Stomach (tissue), 9 donors: ENCODE measurements around the gene GADD45GIP1. TPM values are rescaled to one million over a fixed set of nuclear protein-coding genes. Genes with fewer than 3 reads are reported as not detected.
A peak's percentile ranks its signal among the peaks of the same experiment; 100 is the strongest.

Source experiments
- DNase-seq, 2 donors: peaks; one replicate each; pipeline versions ENCODE4 v3.0.0 to v3.0.0-alpha.2; 2013 to 2019
- H3K27ac ChIP-seq, 5 donors: fragments of 200-600 bp in 4 of 5; sonication (generic) in 4 of 5; one replicate each; pipeline ENCODE4 v1.5.1; 2013 to 2019; ENCODE audit warnings: mild to moderate bottlenecking in 1 of 5, moderate library complexity in 1 of 5
- H3K27me3 ChIP-seq, 3 donors: fragments of 200-600 bp; sonication (generic); one replicate each; pipeline ENCODE4 v1.5.1; 2017 to 2019; ENCODE audit warnings: mixed run types in 1 of 3
- H3K36me3 ChIP-seq, 4 donors: fragments of 200-600 bp; sonication (generic); 1 replicate in 3 of 4; 2 replicates in 1 of 4; pipeline ENCODE4 v1.5.1; 2016 to 2019
- H3K4me1 ChIP-seq, 4 donors: fragments of 200-600 bp; sonication (generic); one replicate each; pipeline ENCODE4 v1.5.1; 2016 to 2019
- H3K4me3 ChIP-seq, 4 donors: fragments of 200-600 bp; sonication (generic) in 3 of 4; one replicate each; pipeline ENCODE4 v1.5.1; 2016 to 2019; ENCODE audit warnings: mild to moderate bottlenecking in 1 of 4
- H3K9me3 ChIP-seq, 4 donors: fragments of 200-600 bp; sonication (generic); one replicate each; pipeline ENCODE4 v1.5.1; 2016 to 2019
- CTCF ChIP-seq, 7 experiments: fragments of 450-650 bp in 4 of 7; fragments of 200-600 bp in 3 of 7; sonication (generic) in 3 of 7; IDR thresholded peaks; one replicate each; pipeline ENCODE4 v1.5.1; 2016 to 2019; ENCODE audit warnings: antibody characterized with exemption in 7 of 7, control low read depth in 2 of 7, mild to moderate bottlenecking in 1 of 7
- EP300 ChIP-seq: sonication (generic); formaldehyde crosslinking; IDR thresholded peaks from one replicate; pipeline ENCODE4 v1.6.1; 2017; ENCODE audit warnings: antibody characterized with exemption
- POLR2A ChIP-seq, 4 donors: fragments of 450-650 bp; IDR thresholded peaks; one replicate each; pipeline ENCODE4 v1.6.1; 2016; ENCODE audit warnings: antibody characterized with exemption in 4 of 4, control low read depth in 2 of 4, mild to moderate bottlenecking in 1 of 4, moderate library complexity in 1 of 4
- POLR2AphosphoS5 ChIP-seq, 3 donors: sonication (generic); formaldehyde crosslinking; IDR thresholded peaks; one replicate each; pipeline ENCODE4 v1.6.1; 2016; ENCODE audit warnings: antibody characterized with exemption in 3 of 3
- WGBS, 5 donors: extraction: QIAGEN DNeasy Blood & Tissue Kit in 3 of 5; methylation state at CpG; one replicate each; pipeline versions ENCODE4 v1.1.5 to v1.1.7; 2013 to 2018; 5-methylcytosine and 5-hydroxymethylcytosine counted together
- intact Hi-C: fragments of 100-400 bp; cut with DNase I; formaldehyde crosslinking; loops from one replicate; pipeline ENCODE4 v1.15.1; 2023; ENCODE audit warnings: low total_unique reads
- polyA plus RNA-seq, 3 donors: library from polyadenylated mRNA; stranded (reverse); fragments of 200-250 nt; gene quantifications; one replicate each; pipeline ENCODE4 v1.2.3, GENCODE V29; 2013
- total RNA-seq, 5 donors: library from RNA; depleted of rRNA; stranded (reverse); fragments of >200 nt; gene quantifications; one replicate each; pipeline versions ENCODE4 v1.1.0 to v1.2.3, GENCODE V29; 2014 to 2016
- donor health status: healthy with polysubstance abuse.
- donor health status: Bipolar disorder and iron deficiency.
- donor health status: healthy.

Gene GADD45GIP1
- total and polyA plus RNA-seq, 8 donors, result 1.8 to 93.3 (median 51.1) TPM

- TF ChIP-seq EP300 (no peak), POLR2AphosphoS5 (IDR thresholded peaks at IDR 0.05) (no peak), CTCF (IDR thresholded peaks at IDR 0.05) (no peak), POLR2A (IDR thresholded peaks at IDR 0.05) (no peak)
- no peaks in the 10 kb centered on the region for H3K36me3 ChIP-seq
- peaks cover 0 to 11% (median 4%) of the 10 kb centered on the region in 4 donors for H3K4me1 ChIP-seq
- H3K9me3 ChIP-seq, result no peaks in the 10 kb centered on the region
- WGBS, 5 donors, result 63 to 80% (median 72%) methylated on average over 3 of the region's 3 CpGs
- no peak overlapping the region for H3K27ac ChIP-seq
- DNase-seq, result no peak
- H3K4me3 ChIP-seq, result no peak overlapping the region
- peaks cover 0 to under 1% (median 0%) of the 10 kb centered on the region in 3 donors for H3K27me3 ChIP-seq
- intact Hi-C loops, result no loop called here
Observed at GRCh38 chr19:12990853-12991252, 33.8 kb upstream of the GADD45GIP1 start.

- TF ChIP-seq CTCF (IDR thresholded peaks at IDR 0.05) (no peak), EP300 (no peak), POLR2A (IDR thresholded peaks at IDR 0.05) (no peak), POLR2AphosphoS5 (IDR thresholded peaks at IDR 0.05) (no peak)
- no peak for DNase-seq
- Histone ChIP-seq H3K9me3 (no peaks in the 10 kb centered on the region), H3K4me3 (no peak overlapping the region), H3K27ac (no peak overlapping the region), H3K4me1 (peaks cover 0 to 15% (median 8%) of the 10 kb centered on the region in 4 donors), H3K27me3 (no peaks in the 10 kb centered on the region), H3K36me3 (no peaks in the 10 kb centered on the region)
- WGBS, 5 donors, result 45 to 59% (median 54%) methylated on average over 20 to 22 of the region's 22 CpGs
- intact Hi-C loops, result no loop called here
Observed at GRCh38 chr19:12990431-12990830, 33.4 kb upstream of the GADD45GIP1 start.

GRCh38 chr19:12987781-12988180 is 30.8 kb upstream of the GADD45GIP1 start:
- Histone ChIP-seq H3K4me1 (peaks cover 7 to 34% (median 27%) of the 10 kb centered on the region in 4 donors), H3K27me3 (no peaks in the 10 kb centered on the region), H3K36me3 (no peaks in the 10 kb centered on the region), H3K9me3 (no peaks in the 10 kb centered on the region), H3K4me3 (no peak overlapping the region), H3K27ac (no peak overlapping the region)
- intact Hi-C loops, result loop anchor here (5.0 kb wide), 1 partner anchor 60 kb away; no protein-coding TSS in a partner anchor
- peak in 1 of 2 donors; percentile 16 for DNase-seq
- no peak for TF ChIP-seq POLR2AphosphoS5 (IDR thresholded peaks at IDR 0.05)
- TF ChIP-seq POLR2A (IDR thresholded peaks at IDR 0.05), result no peak
- no peak for TF ChIP-seq CTCF (IDR thresholded peaks at IDR 0.05)
- no peak for TF ChIP-seq EP300
- 64 to 82% (median 65%) methylated on average over 6 to 10 of the region's 10 CpGs for WGBS, 5 donors

GRCh38 chr19:12987190-12987589 is 30.2 kb upstream of the GADD45GIP1 start:
- Histone ChIP-seq H3K27me3 (no peaks in the 10 kb centered on the region), H3K36me3 (no peaks in the 10 kb centered on the region), H3K4me3 (no peak overlapping the region), H3K4me1 (peaks cover 7 to 35% (median 28%) of the 10 kb centered on the region in 4 donors), H3K9me3 (no peaks in the 10 kb centered on the region), H3K27ac (no peak overlapping the region)
- no peak for DNase-seq
- intact Hi-C loops, result loop anchor here (5.0 kb wide), 1 partner anchor 60 kb away; no protein-coding TSS in a partner anchor
- 62 to 86% (median 79%) methylated on average over 3 of the region's 3 CpGs for WGBS, 5 donors
- TF ChIP-seq CTCF (IDR thresholded peaks at IDR 0.05), result no peak
- TF ChIP-seq POLR2AphosphoS5 (IDR thresholded peaks at IDR 0.05), result no peak
- no peak for TF ChIP-seq POLR2A (IDR thresholded peaks at IDR 0.05)
- TF ChIP-seq EP300, result no peak
